ENCODE results near the gene IFNLR1.

IFNLR1 gene

DNA sequence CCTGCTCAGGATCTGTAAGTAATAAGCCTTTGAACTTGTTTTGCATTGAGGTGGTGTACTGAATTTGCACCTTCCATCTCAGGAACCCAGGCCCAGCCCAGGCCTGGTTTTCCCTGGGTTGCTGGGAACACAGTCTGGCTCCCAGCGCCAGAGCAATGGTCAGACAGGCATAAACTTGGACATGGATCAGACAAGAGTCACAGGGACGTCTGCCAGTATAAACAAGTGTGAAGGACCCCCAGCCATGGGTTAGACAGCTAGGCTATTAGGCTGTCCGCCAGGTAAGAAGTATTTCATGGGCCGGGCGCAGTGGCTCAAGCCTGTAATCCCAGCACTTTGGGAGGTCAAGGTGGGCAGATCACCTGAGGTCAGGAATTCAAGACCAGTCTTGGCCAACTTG lies 5.5 kb downstream of the IFNLR1 start:
- H3K4me3 ChIP-seq (ENCODE audit: control insufficient read depth, low read depth, low read length): no peak overlapping the region
- DNase-seq (ENCODE audit: low read depth): no peak
- TF ChIP-seq CTCF (IDR thresholded peaks at IDR 0.05; ENCODE audit: control insufficient read depth, insufficient read depth, low read depth, low read length, missing control alignments): no peak

- TF ChIP-seq CTCF (IDR thresholded peaks at IDR 0.05; ENCODE audit: control insufficient read depth, insufficient read depth, low read depth, low read length, missing control alignments): no peak
These were observed 6.4 kb downstream of the IFNLR1 start for GRCh38 chr1:24180676-24181075.

GRCh38 chr1:24179251-24179840 lies 7.7 kb downstream of the IFNLR1 start:
- no peak for DNase-seq (ENCODE audit: low read depth)
- TF ChIP-seq CTCF (IDR thresholded peaks at IDR 0.05; ENCODE audit: control insufficient read depth, insufficient read depth, low read depth, low read length, missing control alignments): no peak
- no peak overlapping the region for H3K4me3 ChIP-seq (ENCODE audit: control insufficient read depth, low read depth, low read length)

More at GRCh38 chr1:24180676-24181075, 6.4 kb downstream of the IFNLR1 start:
- no peak overlapping the region for H3K4me3 ChIP-seq (ENCODE audit: control insufficient read depth, low read depth, low read length)
- DNase-seq (ENCODE audit: low read depth): no peak

GRCh38 chr1:24178407-24178806 lies 8.7 kb downstream of the IFNLR1 start:
- DNase-seq (ENCODE audit: low read depth): no peak
- H3K4me3 ChIP-seq (ENCODE audit: control insufficient read depth, low read depth, low read length): no peak overlapping the region
- TF ChIP-seq CTCF (IDR thresholded peaks at IDR 0.05; ENCODE audit: control insufficient read depth, insufficient read depth, low read depth, low read length, missing control alignments): no peak

DNA sequence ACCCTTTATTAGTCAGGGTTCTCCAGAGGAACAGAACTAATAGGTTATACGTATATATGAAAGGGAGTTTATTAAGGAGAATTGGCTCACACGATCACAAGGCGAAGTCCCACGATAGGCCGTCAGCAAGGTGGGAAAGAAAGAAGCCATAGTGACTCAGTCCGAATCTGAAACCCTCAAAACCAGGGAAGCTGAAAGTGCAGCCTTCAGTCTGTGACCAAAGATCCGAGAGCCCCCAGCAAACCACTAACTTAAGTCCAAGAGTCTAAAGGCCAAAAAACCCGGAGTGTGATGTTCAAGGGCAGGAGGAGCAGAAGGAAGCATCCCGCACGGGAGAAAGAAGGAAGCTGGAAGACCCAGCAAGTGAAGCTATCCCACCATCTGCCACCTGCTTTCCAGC lies 9.9 kb downstream of the IFNLR1 start:
- no peak for TF ChIP-seq CTCF (IDR thresholded peaks at IDR 0.05; ENCODE audit: control insufficient read depth, insufficient read depth, low read depth, low read length, missing control alignments)

DNA sequence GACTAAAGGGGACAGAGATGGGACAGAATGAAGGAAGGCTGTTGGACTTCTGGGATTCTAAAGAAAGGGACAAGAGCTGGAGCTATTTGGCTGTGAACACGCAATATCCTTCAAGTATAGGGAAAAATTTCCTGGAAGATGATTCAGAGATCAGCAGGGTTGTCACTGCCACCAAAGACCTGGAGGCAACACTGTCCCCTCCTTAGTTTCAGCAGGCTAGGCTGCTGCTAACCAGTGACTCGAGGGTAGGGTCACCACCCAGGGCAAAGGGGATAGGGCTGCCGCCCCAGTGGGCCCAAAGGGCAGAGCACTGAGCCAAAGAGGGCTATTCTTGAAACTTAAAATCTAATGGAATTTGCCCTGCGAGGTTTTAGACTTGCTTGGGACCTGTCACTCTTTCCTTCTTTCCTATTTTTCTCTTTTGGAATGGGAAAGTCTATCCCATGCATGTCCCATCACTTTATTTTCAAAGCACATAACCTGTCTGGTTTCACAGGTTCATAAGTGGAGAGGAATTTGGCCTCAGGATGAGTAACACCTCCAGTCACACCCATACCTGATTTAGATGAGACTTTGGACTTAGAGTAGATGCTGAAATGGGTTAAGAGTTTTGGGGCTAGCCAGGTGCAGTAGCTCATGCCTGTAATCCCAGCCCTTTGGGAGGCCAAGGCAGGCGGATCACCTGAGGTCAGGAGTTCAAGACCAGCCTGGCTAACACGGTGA lies 11.9 kb downstream of the IFNLR1 start:
- no peak for DNase-seq (ENCODE audit: low read depth)
- H3K4me3 ChIP-seq (ENCODE audit: control insufficient read depth, low read depth, low read length): no peak overlapping the region
- no peak for TF ChIP-seq CTCF (IDR thresholded peaks at IDR 0.05; ENCODE audit: control insufficient read depth, insufficient read depth, low read depth, low read length, missing control alignments)

More for the DNA sequence above, 9.9 kb downstream of the IFNLR1 start:
- H3K4me3 ChIP-seq (ENCODE audit: control insufficient read depth, low read depth, low read length): no peak overlapping the region
- DNase-seq (ENCODE audit: low read depth): no peak

All from AG09309 (cell line).